Measurements from ENCODE around the gene STXBP6. TPM values are rescaled to one million over a fixed set of nuclear protein-coding genes. Genes with fewer than 3 reads are reported as not detected.

STXBP6 gene
- total and polyA plus RNA-seq, 2 experiments from 2014 or later: 19.7 to 29.0 TPM

DNA sequence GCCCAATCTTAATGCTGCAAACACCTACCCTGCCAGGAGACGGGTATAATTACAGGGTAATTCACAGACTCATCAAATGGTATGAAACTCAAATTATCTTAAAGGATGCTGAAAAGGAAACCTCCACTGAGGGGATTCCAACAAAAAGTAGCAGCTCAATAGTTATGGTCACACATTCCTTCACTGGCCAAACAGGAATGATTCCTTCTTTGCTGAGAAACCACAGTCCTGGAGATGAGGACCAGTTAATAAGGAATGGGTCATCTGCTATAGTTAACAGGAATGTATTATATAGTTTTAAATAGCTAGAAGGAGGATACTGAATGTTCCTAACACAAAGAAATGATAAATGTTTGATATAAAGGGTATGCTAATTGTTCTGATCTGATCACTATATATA is 136.9 kb downstream of the STXBP6 start:
- no peak overlapping the region for H3K4me3 ChIP-seq
- TF ChIP-seq ZNF114 (CRISPR knock-in tag; IDR thresholded peaks at IDR 0.05) (no peak), JUNB (IDR thresholded peaks at IDR 0.05; ENCODE audit: unreplicated experiment) (no peak), CREB1 (CRISPR knock-in tag; IDR thresholded peaks at IDR 0.05; ENCODE audit: low read depth) (no peak), ZNF331 (CRISPR knock-in tag; IDR thresholded peaks at IDR 0.05; ENCODE audit: low read depth) (no peak), EZH2phosphoT487 (IDR thresholded peaks at IDR 0.05; ENCODE audit: unreplicated experiment) (no peak), STAT1 (IDR thresholded peaks at IDR 0.05; ENCODE audit: unreplicated experiment) (no peak), EZH2 (IDR thresholded peaks at IDR 0.05; ENCODE audit: low read depth, unreplicated experiment) (no peak)
- TF ChIP-seq, protein P1, sequence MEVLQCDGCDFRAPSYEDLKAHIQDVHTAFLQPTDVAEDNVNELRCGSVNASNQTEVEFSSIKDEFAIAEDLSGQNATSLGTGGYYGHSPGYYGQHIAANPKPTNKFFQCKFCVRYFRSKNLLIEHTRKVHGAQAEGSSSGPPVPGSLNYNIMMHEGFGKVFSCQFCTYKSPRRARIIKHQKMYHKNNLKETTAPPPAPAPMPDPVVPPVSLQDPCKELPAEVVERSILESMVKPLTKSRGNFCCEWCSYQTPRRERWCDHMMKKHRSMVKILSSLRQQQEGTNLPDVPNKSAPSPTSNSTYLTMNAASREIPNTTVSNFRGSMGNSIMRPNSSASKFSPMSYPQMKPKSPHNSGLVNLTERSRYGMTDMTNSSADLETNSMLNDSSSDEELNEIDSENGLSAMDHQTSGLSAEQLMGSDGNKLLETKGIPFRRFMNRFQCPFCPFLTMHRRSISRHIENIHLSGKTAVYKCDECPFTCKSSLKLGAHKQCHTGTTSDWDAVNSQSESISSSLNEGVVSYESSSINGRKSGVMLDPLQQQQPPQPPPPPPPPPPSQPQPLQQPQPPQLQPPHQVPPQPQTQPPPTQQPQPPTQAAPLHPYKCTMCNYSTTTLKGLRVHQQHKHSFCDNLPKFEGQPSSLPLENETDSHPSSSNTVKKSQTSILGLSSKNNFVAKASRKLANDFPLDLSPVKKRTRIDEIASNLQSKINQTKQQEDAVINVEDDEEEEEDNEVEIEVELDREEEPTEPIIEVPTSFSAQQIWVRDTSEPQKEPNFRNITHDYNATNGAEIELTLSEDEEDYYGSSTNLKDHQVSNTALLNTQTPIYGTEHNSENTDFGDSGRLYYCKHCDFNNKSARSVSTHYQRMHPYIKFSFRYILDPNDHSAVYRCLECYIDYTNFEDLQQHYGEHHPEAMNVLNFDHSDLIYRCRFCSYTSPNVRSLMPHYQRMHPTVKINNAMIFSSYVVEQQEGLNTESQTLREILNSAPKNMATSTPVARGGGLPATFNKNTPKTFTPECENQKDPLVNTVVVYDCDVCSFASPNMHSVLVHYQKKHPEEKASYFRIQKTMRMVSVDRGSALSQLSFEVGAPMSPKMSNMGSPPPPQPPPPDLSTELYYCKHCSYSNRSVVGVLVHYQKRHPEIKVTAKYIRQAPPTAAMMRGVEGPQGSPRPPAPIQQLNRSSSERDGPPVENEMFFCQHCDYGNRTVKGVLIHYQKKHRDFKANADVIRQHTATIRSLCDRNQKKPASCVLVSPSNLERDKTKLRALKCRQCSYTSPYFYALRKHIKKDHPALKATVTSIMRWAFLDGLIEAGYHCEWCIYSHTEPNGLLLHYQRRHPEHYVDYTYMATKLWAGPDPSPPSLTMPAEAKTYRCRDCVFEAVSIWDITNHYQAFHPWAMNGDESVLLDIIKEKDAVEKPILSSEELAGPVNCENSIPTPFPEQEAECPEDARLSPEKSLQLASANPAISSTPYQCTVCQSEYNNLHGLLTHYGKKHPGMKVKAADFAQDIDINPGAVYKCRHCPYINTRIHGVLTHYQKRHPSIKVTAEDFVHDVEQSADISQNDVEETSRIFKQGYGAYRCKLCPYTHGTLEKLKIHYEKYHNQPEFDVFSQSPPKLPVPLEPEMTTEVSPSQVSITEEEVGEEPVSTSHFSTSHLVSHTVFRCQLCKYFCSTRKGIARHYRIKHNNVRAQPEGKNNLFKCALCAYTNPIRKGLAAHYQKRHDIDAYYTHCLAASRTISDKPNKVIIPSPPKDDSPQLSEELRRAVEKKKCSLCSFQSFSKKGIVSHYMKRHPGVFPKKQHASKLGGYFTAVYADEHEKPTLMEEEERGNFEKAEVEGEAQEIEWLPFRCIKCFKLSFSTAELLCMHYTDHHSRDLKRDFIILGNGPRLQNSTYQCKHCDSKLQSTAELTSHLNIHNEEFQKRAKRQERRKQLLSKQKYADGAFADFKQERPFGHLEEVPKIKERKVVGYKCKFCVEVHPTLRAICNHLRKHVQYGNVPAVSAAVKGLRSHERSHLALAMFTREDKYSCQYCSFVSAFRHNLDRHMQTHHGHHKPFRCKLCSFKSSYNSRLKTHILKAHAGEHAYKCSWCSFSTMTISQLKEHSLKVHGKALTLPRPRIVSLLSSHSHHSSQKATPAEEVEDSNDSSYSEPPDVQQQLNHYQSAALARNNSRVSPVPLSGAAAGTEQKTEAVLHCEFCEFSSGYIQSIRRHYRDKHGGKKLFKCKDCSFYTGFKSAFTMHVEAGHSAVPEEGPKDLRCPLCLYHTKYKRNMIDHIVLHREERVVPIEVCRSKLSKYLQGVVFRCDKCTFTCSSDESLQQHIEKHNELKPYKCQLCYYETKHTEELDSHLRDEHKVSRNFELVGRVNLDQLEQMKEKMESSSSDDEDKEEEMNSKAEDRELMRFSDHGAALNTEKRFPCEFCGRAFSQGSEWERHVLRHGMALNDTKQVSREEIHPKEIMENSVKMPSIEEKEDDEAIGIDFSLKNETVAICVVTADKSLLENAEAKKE (CRISPR knock-in tag; IDR thresholded peaks at IDR 0.05): no peak
- TF ChIP-seq, protein P2, sequence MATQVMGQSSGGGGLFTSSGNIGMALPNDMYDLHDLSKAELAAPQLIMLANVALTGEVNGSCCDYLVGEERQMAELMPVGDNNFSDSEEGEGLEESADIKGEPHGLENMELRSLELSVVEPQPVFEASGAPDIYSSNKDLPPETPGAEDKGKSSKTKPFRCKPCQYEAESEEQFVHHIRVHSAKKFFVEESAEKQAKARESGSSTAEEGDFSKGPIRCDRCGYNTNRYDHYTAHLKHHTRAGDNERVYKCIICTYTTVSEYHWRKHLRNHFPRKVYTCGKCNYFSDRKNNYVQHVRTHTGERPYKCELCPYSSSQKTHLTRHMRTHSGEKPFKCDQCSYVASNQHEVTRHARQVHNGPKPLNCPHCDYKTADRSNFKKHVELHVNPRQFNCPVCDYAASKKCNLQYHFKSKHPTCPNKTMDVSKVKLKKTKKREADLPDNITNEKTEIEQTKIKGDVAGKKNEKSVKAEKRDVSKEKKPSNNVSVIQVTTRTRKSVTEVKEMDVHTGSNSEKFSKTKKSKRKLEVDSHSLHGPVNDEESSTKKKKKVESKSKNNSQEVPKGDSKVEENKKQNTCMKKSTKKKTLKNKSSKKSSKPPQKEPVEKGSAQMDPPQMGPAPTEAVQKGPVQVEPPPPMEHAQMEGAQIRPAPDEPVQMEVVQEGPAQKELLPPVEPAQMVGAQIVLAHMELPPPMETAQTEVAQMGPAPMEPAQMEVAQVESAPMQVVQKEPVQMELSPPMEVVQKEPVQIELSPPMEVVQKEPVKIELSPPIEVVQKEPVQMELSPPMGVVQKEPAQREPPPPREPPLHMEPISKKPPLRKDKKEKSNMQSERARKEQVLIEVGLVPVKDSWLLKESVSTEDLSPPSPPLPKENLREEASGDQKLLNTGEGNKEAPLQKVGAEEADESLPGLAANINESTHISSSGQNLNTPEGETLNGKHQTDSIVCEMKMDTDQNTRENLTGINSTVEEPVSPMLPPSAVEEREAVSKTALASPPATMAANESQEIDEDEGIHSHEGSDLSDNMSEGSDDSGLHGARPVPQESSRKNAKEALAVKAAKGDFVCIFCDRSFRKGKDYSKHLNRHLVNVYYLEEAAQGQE (IDR thresholded peaks at IDR 0.05; ENCODE audit: unreplicated experiment): no peak
- TF ChIP-seq, protein P3, sequence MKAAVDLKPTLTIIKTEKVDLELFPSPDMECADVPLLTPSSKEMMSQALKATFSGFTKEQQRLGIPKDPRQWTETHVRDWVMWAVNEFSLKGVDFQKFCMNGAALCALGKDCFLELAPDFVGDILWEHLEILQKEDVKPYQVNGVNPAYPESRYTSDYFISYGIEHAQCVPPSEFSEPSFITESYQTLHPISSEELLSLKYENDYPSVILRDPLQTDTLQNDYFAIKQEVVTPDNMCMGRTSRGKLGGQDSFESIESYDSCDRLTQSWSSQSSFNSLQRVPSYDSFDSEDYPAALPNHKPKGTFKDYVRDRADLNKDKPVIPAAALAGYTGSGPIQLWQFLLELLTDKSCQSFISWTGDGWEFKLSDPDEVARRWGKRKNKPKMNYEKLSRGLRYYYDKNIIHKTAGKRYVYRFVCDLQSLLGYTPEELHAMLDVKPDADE (IDR thresholded peaks at IDR 0.05): no peak
- H3K27me3 ChIP-seq (ENCODE audit: insufficient read depth): no peaks in the 10 kb centered on the region
- peaks cover 3% of the 10 kb centered on the region; the same call in 1 of the 2 replicates for H3K9me2 ChIP-seq (ENCODE audit: insufficient read depth)
- H3F3A ChIP-seq (replicated peaks; ENCODE audit: low read depth): no peaks in the 10 kb centered on the region
- no peak overlapping the region for H2AFZ ChIP-seq
- no peak overlapping the region for H3K4me2 ChIP-seq
- H3K4me3 Mint-ChIP-seq: no peak overlapping the region
- DNase-seq (ENCODE audit: low spot score) (no peak), ATAC-seq (no peak)
- no peaks in the 10 kb centered on the region for H3K9me3 Mint-ChIP-seq
- no peaks in the 10 kb centered on the region for H3K36me3 ChIP-seq (ENCODE audit: insufficient read depth)
- H3K27me3 Mint-ChIP-seq (ENCODE audit: insufficient read depth, low read depth, poor library complexity): peaks cover 1% of the 10 kb centered on the region
- no peak overlapping the region for H3K27ac Mint-ChIP-seq
- H3K36me3 Mint-ChIP-seq (ENCODE audit: low read depth): no peaks in the 10 kb centered on the region
- no peaks in the 10 kb centered on the region for H4K20me1 ChIP-seq (replicated peaks; ENCODE audit: insufficient read depth)
- no peak overlapping the region for H3K27ac ChIP-seq (ENCODE audit: low read depth)
- H3K4me1 ChIP-seq (ENCODE audit: insufficient read depth): peaks cover 9% of the 10 kb centered on the region; the same call in 1 of the 2 replicates
- H3K4me1 Mint-ChIP-seq: peaks cover 21% of the 10 kb centered on the region
- H3K79me2 ChIP-seq (replicated peaks; ENCODE audit: insufficient read depth): no peaks in the 10 kb centered on the region; the same call in 1 of the 2 replicates

Measured in GM23338 (cell line).